GM13977 (cell line): ENCODE measurements around the gene CDC42BPA.

Experiments
- DNase-seq: peaks from one replicate; pipeline ENCODE4 v3.0.0; 2012; ENCODE audit warnings: low spot score
- in situ Hi-C: fragments of 300-500 bp; cut with MboI; formaldehyde crosslinking; loops from one replicate; pipeline ENCODE4 v1.12.0; 2022; ENCODE audit warnings: low sequenced_read_pairs, low pct_unique_long_range_greater_than_20kb, mixed read lengths, inconsistent platforms; ENCODE audit not compliant: unreplicated experiment
- TF ChIP-seq, protein P1 (sequence below): IDR thresholded peaks from 2 replicates; pipeline ENCODE4 v1.5.1; 2012; ENCODE audit warnings: mild to moderate bottlenecking, control low read depth; ENCODE audit not compliant: insufficient read depth; ENCODE audit errors: extremely low read depth, missing control alignments

Gene CDC42BPA

DNA sequence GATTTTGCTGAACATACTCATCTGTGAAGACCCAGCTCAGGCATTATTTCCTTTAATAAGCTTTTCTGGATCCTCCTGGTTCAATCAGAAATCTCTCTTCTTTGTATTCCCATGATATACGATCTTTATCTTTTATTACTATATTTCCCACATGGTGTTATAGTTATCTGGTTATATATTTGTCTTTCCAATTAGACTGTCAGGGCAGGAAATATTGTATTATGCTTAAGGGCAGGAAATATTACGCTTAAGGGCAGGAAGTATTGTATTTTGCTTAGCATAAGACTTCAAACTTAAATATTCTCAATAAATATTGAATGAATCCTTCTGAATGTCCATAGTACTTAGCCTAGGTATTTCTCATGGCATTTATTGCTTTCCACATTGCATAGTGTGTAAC is 256.0 kb downstream of the CDC42BPA start:
- TF ChIP-seq, protein P1, sequence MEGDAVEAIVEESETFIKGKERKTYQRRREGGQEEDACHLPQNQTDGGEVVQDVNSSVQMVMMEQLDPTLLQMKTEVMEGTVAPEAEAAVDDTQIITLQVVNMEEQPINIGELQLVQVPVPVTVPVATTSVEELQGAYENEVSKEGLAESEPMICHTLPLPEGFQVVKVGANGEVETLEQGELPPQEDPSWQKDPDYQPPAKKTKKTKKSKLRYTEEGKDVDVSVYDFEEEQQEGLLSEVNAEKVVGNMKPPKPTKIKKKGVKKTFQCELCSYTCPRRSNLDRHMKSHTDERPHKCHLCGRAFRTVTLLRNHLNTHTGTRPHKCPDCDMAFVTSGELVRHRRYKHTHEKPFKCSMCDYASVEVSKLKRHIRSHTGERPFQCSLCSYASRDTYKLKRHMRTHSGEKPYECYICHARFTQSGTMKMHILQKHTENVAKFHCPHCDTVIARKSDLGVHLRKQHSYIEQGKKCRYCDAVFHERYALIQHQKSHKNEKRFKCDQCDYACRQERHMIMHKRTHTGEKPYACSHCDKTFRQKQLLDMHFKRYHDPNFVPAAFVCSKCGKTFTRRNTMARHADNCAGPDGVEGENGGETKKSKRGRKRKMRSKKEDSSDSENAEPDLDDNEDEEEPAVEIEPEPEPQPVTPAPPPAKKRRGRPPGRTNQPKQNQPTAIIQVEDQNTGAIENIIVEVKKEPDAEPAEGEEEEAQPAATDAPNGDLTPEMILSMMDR, result no peak
- in situ Hi-C loops, result no loop called here
- no peak for DNase-seq

DNA sequence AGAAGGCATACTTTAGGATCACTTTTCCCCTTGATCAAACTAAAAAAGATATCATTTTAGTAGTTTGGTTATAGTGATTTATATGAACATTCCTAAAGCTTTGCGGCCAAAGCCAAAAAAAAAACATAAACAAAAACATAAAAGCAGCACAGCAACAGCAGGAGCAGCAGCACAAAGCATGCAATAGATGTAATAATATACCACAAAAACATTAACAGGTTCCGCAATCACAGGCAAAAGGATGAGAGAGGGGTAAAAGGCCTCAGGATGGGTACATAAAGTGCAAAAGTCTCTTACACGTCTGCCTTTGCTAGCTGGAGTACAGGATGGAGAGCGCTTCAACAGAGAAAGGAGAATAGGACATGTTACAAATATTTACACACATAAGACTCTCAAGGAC is 259.2 kb downstream of the CDC42BPA start:
- no peak for DNase-seq
- in situ Hi-C loops, result no loop called here
- TF ChIP-seq, protein P1, result no peak

DNA sequence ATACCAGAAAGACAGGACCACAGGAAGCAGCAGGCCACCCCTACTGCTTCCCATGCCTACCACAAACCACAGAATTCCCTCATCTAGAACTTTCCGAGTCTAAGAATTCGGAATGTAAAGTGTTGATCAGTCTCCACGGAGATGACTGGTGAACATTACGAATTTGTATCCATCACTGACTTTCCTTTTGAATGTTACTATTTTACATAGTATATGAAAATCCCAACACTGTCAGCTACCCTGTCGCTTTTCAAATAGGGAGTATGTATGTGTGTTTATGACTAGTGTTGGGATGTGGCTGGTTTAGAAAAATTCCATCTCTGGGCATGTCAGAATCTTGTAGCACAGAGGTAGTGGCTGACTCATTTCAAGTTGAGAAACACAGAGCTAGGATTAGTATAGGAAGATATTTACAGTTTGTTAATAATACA is 260.0 kb downstream of the CDC42BPA start:
- no peak for DNase-seq
- in situ Hi-C loops, result no loop called here
- TF ChIP-seq, protein P1, result no peak

DNA sequence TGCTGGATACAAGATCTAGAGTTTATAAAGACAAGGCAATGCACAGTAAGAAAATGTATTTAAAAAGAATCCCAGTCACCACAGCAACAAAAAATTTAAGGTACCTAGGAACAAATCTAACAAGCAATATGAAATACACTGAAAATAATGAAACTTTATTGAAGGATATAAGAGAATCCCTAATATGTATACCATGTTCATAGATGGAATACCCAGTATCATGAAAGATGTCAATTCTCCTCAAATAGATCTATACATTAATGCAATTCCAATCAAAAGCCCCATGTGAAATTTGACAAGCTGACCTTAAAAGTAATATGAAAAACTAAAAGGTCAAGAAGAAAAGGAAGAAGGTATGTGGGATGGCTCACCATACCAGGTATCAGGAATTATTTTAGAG is 269.0 kb downstream of the CDC42BPA start:
- no peak for DNase-seq
- TF ChIP-seq, protein P1, result no peak
- in situ Hi-C loops, result no loop called here

DNA sequence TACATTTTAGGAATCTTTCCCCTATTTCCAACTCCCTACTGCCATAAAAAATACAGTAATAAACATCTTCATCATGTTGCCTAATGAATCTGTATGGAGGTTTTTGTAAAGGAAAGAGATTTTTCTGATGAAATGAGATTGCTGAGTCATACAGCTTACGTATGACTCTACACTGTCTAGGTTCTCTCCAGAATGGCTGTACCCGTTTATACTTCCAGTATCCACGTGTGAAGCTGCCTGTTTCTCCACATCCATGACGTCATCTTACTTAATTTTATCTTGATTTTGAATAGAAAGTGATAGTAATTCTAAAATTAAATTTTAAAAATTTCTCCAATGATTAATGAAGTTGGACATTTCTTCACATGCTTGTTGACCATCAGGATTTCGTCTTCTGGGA is 274.5 kb downstream of the CDC42BPA start:
- DNase-seq, result no peak
- in situ Hi-C loops, result no loop called here
- TF ChIP-seq, protein P1, result no peak

DNA sequence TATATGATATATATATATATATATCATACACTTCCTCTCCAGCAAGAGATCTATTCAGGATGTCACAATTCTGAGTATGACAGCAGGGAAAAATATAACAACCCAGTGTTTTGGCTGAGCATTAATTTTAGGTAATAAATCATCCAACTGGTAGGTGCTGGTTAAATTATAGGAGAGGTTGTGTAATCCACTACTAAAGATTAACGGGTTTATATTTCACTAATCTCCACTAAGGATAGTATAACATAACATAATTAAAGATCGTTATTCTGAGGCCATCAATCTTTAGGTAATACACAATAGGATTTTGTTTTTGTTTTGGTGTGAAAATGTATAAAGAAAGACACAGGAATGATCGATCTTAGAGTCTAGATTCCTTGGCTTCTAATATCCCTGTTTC is 276.0 kb downstream of the CDC42BPA start:
- in situ Hi-C loops, result no loop called here
- TF ChIP-seq, protein P1, result no peak
- DNase-seq, result no peak

DNA sequence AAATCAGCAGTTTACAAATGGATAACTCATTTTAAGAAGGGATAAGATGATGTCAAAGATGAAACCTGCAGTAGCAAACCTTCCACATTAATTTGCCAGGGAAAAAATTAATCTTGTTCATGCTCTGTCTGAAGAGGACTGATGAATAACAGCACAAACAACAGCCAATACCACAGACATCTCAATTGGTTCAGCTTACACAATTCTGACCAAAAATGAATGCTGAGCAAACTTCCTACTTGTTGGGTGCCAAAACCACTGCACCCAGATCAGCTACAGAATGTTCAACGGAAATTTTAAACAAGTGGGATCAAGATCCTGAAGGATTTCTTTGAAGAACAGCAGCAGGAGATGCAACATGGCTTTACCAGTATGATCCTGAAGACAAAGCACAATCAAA is 279.9 kb downstream of the CDC42BPA start:
- in situ Hi-C loops, result no loop called here

More for the DNA sequence above, 279.9 kb downstream of the CDC42BPA start:
- TF ChIP-seq, protein P1, result no peak
- DNase-seq, result no peak
